ENCODE measurements around the gene TK2.

GRCh38 chr16:66495440-66495839 is 54.5 kb downstream of the TK2 start:
- TF ChIP-seq, protein P1, sequence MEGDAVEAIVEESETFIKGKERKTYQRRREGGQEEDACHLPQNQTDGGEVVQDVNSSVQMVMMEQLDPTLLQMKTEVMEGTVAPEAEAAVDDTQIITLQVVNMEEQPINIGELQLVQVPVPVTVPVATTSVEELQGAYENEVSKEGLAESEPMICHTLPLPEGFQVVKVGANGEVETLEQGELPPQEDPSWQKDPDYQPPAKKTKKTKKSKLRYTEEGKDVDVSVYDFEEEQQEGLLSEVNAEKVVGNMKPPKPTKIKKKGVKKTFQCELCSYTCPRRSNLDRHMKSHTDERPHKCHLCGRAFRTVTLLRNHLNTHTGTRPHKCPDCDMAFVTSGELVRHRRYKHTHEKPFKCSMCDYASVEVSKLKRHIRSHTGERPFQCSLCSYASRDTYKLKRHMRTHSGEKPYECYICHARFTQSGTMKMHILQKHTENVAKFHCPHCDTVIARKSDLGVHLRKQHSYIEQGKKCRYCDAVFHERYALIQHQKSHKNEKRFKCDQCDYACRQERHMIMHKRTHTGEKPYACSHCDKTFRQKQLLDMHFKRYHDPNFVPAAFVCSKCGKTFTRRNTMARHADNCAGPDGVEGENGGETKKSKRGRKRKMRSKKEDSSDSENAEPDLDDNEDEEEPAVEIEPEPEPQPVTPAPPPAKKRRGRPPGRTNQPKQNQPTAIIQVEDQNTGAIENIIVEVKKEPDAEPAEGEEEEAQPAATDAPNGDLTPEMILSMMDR (IDR thresholded peaks at IDR 0.05), result no peak
- TF ChIP-seq POLR2AphosphoS5 (IDR thresholded peaks at IDR 0.05), result no peak
- no peak for TF ChIP-seq EP300 (IDR thresholded peaks at IDR 0.05)
